ENCODE measurements around the gene CCDC136. TPM values are rescaled to one million over a fixed set of nuclear protein-coding genes. Genes with fewer than 3 reads are reported as not detected.

Gene CCDC136
- total RNA-seq, 1 donor from 2014 or later: 2.7 TPM

DNA sequence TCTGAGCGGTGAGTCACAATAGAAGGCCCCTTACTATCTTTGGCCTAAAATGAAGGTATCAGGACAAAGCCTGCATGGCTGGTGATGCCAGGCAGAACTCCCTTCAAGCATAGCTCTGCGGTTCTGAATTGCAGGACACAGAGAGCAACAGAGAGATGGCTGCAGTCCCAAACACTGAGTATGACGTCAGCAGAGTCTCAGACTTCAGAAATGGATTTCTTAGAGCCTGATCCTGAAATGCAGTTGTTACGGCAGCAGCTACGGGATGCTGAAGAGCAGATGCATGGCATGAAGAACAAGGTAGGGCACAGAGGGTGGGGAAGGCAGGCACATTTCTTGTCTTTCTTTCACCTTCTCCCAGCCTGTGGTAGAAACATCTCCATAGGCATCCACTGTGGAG, 13.5 kb downstream of the CCDC136 start:
- no peak for DNase-seq (ENCODE audit: low read depth, low spot score)

DNA sequence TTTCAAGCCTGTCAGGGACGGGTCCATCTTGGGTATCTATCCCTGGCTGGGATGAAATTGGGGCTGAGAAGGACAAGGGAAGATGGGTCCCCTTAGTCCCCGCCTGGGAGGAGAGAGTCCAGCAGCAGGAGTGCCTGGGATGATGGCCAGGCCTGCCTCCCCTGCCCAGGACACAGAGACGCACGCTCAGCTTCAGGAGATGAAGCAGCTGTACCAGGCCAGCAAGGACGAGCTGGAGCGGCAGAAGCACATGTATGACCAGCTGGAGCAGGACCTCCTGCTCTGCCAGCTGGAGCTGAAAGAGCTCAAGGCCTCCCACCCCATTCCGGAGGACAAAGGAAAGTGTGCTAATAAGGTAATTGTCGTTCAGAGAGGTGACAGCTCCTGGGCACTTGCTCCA, 15.4 kb downstream of the CCDC136 start:
- DNase-seq (ENCODE audit: low read depth, low spot score): no peak

DNA sequence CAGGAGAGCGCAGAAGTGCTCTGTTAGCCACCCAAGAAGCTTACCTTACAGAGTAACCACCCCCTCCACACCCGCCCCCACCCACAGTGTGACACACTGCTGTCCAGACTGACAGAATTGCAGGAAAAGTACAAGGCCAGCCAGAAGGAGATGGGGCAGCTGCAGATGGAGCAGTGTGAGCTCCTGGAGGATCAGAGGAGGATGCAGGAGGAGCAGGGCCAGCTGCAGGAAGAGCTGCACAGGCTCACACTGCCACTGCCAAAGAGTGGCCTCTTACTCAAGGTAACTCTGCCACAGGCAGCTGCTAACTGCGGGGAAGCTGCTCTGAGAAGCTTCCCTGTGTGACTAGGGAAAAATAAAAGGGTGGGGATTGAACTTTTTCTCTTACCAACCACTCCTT, 17.6 kb downstream of the CCDC136 start:
- DNase-seq (ENCODE audit: low read depth, low spot score): no peak

GRCh38 chr7:128810473-128810872, 18.7 kb downstream of the CCDC136 start:
- DNase-seq (ENCODE audit: low read depth, low spot score): no peak

DNA sequence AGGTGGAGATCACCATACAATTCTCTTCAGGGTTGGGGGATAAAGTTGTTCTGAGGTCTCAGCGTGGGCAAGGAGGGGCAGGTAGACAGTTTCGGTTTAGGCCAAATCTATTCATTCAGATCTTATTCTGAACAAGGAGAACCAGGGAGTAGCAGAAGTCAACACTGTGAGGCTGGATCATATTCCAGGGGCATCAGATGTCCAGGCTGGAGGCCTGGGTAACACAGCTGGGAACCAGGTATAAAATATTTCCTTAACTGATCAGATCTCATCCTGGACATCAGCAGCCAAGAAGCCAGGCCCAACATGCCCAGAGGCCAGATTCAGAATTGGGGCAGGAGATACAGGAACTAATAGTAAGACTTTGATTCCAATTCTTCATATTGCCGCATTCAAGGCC, 19.2 kb downstream of the CCDC136 start:
- no peak for DNase-seq (ENCODE audit: low read depth, low spot score)

- DNase-seq (ENCODE audit: low read depth, low spot score): no peak
Observed at GRCh38 chr7:128811631-128812430, 20.1 kb downstream of the CCDC136 start.

DNA sequence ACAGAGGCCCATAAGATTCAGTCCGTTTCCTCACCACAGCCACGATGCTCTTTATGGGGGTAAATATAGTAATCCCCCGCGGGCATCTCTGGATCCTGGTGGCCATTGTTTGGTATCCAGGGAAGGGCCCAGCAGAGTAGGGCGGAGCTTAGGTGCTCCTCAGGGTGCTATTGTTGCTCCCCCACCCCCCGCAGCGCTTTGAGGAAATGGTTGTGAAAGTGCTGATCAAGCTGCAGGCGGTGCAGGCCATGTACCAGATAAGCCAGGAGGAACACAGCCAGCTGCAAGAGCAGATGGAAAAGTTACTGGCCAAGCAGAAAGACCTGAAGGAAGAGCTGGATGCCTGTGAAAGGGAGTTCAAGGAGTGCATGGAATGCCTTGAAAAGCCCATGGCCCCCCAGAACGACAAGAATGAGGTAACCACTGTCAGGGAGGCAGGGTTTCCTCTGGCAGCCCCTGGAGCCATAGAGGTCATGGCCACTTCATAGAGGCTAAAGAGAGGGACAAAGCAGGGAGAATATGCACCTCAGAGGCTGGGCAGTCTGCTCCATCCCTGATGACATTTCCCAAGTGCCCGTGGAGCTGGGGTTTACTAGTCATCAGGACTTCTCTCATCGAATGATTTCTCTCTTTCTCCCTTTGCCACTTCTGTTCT, 20.9 kb downstream of the CCDC136 start:
- no peak for DNase-seq (ENCODE audit: low read depth, low spot score)

DNA sequence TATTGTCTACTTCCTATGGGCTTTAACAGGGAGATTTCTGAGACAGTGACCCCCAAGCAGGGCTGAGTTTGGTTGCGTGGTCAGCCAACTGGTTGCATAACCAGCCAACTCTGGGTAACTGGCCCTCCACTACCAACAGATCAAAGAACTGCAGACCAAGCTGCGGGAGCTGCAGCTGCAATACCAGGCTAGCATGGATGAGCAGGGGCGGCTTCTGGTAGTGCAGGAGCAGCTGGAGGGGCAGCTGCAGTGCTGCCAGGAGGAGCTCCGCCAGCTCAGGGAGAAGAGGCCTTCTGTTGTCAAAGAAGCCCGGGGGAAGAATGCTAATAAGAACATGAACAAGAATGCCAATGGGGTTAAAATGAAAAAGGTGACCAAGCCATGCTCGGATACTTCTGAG, 22.7 kb downstream of the CCDC136 start:
- no peak for DNase-seq (ENCODE audit: low read depth, low spot score)

GRCh38 chr7:128815289-128815942, 23.6 kb downstream of the CCDC136 start:
- DNase-seq (ENCODE audit: low read depth, low spot score): no peak

GRCh38 chr7:128818694-128819093, 26.9 kb downstream of the CCDC136 start:
- DNase-seq (ENCODE audit: low read depth, low spot score): no peak

GRCh38 chr7:128821724-128822123, 30.0 kb downstream of the CCDC136 start:
- DNase-seq (ENCODE audit: low read depth, low spot score): no peak

DNA sequence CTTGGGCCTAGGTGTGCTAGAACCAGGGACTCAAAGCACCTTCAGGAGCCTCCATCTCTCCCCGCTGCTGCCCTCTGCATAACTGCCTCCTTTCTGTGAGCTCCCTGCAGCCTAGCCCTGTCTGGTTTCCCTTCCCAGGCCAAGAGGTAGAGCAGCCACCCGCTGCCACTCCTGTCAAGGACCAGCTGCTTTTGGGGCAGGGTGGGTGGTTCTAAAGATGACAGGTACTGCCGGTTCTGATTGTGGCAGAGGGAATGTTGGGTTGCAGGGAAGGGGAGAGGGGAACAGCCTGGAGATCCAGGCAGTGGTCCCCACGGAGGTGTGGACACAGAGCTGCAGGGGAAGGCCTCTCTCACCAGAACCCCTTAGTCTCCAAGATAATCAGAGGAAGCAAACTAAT, 34.7 kb downstream of the CCDC136 start:
- no peak for DNase-seq (ENCODE audit: low read depth, low spot score)

DNA sequence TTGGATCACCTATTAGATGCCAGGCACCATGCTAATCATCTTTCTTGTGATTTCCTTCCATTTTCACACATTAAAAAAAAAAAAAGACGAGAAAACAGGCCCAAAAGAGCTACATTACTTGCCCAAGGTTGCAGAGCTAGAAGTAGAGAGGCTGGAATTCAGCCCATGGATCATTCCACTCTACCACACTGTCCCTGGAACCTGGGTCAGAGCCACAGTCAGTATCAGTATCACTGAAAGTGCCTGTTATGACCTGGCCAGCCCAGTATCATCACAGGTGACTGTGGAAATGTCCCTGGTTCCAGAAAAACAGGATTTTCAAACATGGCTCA, 35.1 kb downstream of the CCDC136 start:
- DNase-seq (ENCODE audit: low read depth, low spot score): no peak

DNA sequence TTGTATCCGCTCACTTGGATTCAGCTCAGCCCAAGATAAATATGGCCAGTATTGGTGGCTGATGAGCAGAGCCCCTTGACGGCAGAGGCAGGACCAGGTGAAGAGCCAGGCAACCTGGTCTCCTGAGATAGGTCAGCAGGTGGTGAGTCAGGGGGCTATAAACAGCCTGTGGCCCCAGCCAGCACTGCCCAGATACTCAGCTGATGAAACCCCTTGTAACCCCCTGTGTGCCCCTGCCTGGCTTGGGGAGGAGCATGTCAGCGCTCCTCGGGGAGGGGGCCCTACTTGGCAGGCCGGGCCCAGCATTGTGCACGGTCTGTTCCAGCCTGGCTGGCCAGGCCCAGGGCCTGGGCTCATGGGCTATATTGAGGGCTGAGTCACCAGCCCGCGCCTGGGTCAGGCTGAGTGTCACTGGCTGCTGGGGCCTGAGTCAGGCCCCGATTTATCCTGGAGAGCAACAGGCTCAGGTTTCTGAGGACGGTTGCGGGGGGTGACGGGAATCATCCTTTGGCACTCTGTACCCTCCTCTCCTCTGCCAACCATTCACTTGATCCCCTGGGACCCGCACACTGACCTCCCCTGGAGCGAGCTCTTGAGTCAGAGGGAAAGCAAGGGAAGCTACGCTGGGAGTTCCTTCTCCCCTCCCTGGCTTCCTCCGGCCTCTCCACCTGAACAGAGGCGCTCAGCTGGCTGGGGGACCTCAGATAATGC, 35.6 kb downstream of the CCDC136 start:
- DNase-seq (ENCODE audit: low read depth, low spot score): no peak

DNA sequence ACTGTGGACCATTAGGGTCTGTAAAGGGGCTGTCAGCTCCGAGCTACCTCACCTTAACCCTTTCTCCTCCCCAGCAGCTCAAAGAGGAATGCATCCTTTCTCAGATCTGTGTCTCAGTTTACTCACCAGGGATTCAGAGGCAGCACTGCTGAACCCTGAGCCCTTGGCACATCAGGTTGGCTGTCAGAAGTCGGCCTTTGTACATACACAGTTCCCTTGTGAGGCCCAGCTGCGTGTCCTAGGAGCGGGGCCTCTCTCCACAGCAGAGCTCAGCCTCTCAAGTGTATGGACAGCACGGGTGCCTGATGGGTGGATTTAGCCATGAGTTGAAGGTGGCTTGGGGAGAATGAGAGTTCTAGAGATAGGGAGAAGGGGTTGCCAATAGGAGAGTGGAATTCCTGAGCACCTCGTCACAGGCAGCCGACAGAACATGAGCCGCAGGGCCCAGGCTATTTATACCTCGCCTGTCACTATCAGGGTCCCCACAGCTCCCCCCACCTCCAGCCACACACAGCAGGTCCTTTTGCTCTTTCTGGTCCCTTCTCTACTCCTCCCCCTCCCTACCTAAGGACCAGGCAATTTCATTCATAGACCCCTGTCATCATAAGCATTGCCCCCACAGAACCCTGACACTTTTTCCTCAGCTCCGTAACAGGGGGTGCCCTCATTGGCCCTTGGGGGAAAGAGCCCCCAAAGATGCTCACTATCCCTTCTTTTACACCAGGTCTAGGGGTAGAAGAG, 36.4 kb downstream of the CCDC136 start:
- DNase-seq (ENCODE audit: low read depth, low spot score): no peak

DNA sequence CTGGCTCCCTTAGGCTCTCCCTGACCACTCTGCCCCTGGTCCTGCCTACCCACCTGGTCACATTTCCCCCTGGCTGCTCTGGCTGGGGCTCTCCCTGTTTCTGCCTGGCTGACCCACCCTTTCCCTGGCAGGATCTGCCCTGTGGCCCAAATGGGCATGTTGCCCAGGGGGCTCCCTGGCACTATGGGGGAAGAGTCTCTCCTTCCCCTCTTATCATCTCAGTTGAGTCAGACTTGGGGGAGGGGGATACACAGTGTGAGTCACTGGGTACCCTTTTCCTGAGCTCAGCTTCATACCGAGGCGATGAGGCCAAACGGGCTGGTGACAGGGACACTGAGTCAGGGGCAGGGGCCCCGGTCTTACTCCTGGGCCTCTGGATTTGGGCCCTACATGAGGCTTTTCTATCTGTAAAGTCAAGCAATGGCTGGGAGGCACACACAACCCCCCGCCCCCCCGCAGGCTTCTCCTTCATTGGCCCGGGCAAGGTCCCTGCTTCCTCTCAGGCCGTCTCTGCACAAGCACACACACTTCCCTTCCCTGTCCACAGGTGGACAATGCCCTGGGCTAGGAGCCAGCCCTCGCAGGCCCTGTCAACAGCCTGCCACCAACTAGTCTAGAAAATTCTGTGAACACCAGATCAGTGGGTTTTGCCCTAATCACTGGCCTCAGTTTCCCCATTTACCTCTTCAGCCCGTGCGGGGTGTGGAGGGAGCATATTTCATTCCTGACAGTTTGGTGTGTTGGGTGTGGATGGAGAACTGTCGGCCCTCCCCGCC, 37.8 kb downstream of the CCDC136 start:
- DNase-seq (ENCODE audit: low read depth, low spot score): no peak

DNA sequence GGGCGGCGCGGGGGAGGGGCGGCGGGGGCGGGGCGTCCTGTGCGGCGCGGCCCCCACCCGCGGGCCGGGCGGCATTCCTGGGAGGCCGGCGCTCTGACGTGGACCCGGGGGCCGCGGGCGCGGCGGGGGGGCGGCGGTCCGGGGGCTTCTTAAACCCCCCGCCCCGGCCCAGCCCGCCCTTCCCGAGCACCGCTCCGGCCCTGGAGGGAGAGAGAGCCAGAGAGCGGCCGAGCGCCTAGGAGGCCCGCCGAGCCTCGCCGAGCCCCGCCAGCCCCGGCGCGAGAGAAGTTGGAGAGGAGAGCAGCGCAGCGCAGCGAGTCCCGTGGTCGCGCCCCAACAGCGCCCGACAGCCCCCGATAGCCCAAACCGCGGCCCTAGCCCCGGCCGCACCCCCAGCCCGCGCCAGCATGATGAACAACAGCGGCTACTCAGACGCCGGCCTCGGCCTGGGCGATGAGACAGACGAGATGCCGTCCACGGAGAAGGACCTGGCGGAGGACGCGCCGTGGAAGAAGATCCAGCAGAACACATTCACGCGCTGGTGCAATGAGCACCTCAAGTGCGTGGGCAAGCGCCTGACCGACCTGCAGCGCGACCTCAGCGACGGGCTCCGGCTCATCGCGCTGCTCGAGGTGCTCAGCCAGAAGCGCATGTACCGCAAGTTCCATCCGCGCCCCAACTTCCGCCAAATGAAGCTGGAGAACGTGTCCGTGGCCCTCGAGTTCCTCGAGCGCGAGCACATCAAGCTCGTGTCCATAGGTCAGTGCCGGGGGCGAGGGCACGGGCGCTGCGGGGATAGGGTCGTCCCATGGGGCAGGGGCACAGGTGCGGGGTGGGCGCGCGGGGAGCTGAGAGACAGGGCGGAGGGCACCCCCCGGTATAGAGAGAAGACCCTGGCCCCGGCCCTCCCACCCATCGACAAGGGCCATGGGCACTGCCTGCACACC, 38.7 kb downstream of the CCDC136 start, which contains the start of gene FLNC:
TSS of gene FLNC (plus strand) at position 176 of the 947 bp plus-strand sequence. CDS start at position 408, 232 bp downstream.
- no peak for DNase-seq (ENCODE audit: low read depth, low spot score)

DNA sequence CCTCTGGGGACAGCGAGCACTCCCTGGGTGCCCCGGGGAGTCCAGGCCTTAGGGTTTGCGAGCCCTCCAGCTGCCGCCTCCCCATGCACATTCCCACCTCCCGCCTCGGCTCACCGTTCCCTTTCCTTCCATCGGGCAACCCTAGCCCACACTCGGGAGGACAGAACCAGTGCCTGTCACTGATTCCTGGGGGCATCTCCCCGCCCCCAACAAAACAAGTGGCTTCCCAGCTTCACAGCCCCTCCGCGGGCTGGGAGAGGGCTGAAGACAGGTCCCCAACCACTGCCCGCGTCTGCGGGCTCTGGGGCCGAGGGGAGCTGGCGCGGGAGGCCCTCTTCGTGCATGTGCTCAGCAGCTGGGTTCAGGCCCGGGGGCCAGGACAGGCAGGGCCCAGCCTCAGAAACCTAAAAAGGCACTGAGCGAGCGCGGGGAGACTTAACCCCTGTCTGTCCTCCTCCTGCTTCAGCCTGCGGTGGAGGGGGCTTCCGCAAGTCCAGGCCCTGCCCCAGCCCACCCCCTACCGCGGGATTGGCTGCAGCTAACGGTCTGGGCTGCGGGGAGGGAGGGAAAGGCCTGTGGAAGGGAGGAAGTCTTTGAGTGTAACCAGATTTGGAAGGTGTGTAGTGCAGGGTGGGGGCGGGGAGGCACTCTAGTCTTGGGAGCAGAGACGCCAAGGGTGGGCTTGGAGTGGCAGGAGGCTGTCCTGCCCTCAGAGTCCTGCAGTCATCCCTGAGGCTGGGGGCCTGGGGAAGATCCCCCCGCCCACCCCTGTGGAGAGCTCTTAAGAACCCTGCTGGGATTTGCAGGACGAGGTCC, 39.6 kb downstream of the CCDC136 start:
- DNase-seq (ENCODE audit: low read depth, low spot score): no peak

Measured in pulmonary artery endothelial cell (primary cell).